Neural progenitor cell (in vitro differentiated cells): ENCODE data around the gene NDUFB7. TPM values are rescaled to one million over a fixed set of nuclear protein-coding genes. Genes with fewer than 3 reads are reported as not detected.
"Not testable (repeated sequence)": the region's sequence is repeated elsewhere in the genome, so short reads cannot be mapped to it uniquely, and the experiment has no call there.

Experiments used
- DNase-seq: peaks from one replicate; pipeline ENCODE4 v3.0.0-alpha.2; 2016; ENCODE audit warnings: low spot score
- H2AFZ ChIP-seq: fragments of 200-600 bp; sonication (generic); replicated peaks from 2 replicates; pipeline ENCODE4 v1.6.1; 2016; ENCODE audit warnings: antibody characterized with exemption
- H3F3A ChIP-seq: fragments of 200-600 bp; sonication (generic); 2 replicates; pipeline ENCODE4 v1.6.1; 2016; ENCODE audit warnings: antibody characterized with exemption, low read depth
- H3K27ac ChIP-seq: fragments of 200-600 bp; sonication (generic); 2 replicates; pipeline ENCODE4 v1.5.1; 2016; ENCODE audit warnings: mild to moderate bottlenecking
- H3K27me3 ChIP-seq: fragments of 200-600 bp; sonication (generic); 2 replicates; pipeline ENCODE4 v1.6.1; 2016; ENCODE audit warnings: mild to moderate bottlenecking, moderate library complexity
- H3K36me3 ChIP-seq: fragments of 200-600 bp; sonication (generic); 2 replicates; pipeline ENCODE4 v1.5.1; 2016
- H3K4me1 ChIP-seq: fragments of 200-600 bp; sonication (generic); 2 replicates; pipeline ENCODE4 v1.6.1; 2016; ENCODE audit warnings: mixed run types
- H3K4me2 ChIP-seq: fragments of 200-600 bp; sonication (generic); 2 replicates; pipeline ENCODE4 v1.6.1; 2016
- H3K4me3 ChIP-seq: fragments of 200-600 bp; sonication (generic); 2 replicates; pipeline ENCODE4 v1.5.1; 2016
- H3K79me2 ChIP-seq: fragments of 200-600 bp; sonication (generic); 2 replicates; pipeline ENCODE4 v1.6.1; 2016; ENCODE audit warnings: low read depth
- H3K9ac ChIP-seq: fragments of 200-600 bp; sonication (generic); 2 replicates; pipeline ENCODE4 v1.6.1; 2016
- H3K9me3 ChIP-seq: fragments of 200-600 bp; sonication (generic); 2 replicates; pipeline ENCODE4 v1.5.1; 2016; ENCODE audit warnings: low read depth
- H4K20me1 ChIP-seq: fragments of 200-600 bp; sonication (generic); 2 replicates; pipeline ENCODE4 v1.6.1; 2016; ENCODE audit warnings: low read depth
- H3K27ac Mint-ChIP-seq: 3 replicates; pipeline ENCODE4 v1.8.0; 2021; ENCODE audit warnings: mixed read lengths
- H3K27me3 Mint-ChIP-seq: 2 replicates; pipeline ENCODE4 v1.8.0; 2022; ENCODE audit warnings: low read depth, mild to moderate bottlenecking, inconsistent platforms, moderate library complexity, mixed read lengths; ENCODE audit not compliant: insufficient read depth
- H3K36me3 Mint-ChIP-seq: 3 replicates; pipeline ENCODE4 v1.8.0; 2021; ENCODE audit warnings: mixed read lengths
- H3K4me1 Mint-ChIP-seq: 3 replicates; pipeline ENCODE4 v1.8.0; 2021; ENCODE audit warnings: mixed read lengths
- H3K4me3 Mint-ChIP-seq: 3 replicates; pipeline ENCODE4 v1.8.0; 2021; ENCODE audit warnings: mild to moderate bottlenecking, moderate library complexity, mixed read lengths
- H3K9me3 Mint-ChIP-seq: 3 replicates; pipeline ENCODE4 v1.8.0; 2020; ENCODE audit warnings: mixed read lengths
- CTCF ChIP-seq: fragments of 200-600 bp; sonication (generic); IDR thresholded peaks from 2 replicates; pipeline ENCODE4 v1.5.1; 2017; ENCODE audit warnings: antibody characterized with exemption, mild to moderate bottlenecking
- EZH2 ChIP-seq: fragments of 200-600 bp; sonication (generic); IDR thresholded peaks from 2 replicates; pipeline ENCODE4 v1.6.1; 2017; ENCODE audit warnings: antibody characterized with exemption, mild to moderate bottlenecking, moderate library complexity
- EZH2phosphoT487 ChIP-seq: fragments of 200-600 bp; sonication (generic); IDR thresholded peaks from 2 replicates; pipeline ENCODE4 v1.6.1; 2017; ENCODE audit warnings: antibody characterized with exemption
- total RNA-seq: library from RNA; depleted of rRNA; stranded (reverse); fragments of >200 nt; gene quantifications from 2 replicates; pipeline ENCODE4 v1.2.3, GENCODE V29; 2015; ENCODE audit warnings: low replicate concordance

Gene NDUFB7
- total RNA-seq, 1 donor from 2014 or later = 38.0 TPM

DNA sequence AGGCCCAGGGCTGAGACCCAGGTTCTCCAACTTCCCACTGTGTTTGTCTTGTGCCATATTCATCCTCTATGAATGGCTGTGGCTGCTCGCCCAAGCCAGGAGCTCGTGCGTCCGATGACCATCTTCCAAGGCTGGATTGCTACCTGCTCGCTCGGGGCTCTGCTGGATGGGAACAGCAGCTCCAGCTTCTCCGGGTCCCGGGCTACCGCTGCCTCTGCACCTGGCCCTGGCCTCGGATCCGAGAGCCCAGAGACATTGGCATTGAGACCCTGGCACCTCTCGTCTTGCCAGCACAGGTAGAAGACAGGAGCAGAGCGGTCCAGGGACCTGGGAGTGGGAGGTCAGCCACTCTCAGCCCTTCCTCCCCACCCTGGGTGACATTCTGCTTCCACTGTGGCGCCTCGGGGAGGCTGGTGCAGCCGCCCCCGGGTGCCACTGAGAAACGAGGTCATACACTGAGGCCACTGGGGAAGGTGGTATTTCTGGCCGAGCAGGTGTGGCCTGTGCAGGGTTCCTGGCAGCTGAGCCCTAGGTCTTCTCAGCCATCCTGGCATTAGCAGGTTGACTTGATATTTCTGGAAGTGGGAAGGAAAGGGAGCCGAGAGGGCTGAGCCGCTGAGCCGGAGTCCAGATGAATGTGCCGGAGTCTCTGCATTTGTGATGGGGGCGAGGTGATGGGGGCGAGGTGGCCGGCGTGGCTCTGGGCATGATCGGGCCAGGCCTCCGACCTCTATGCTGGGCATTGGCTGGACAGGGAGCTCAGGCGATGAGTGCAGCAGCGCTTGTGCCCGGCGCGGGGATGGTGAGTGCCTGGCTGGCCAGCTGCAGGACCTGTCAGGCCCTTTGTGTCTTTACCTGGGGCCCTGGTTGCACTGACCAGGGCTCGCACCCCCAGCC, 18.6 kb downstream of the NDUFB7 start:
- DNase-seq = no peak

GRCh38 chr19:14552006-14552360, 19.9 kb downstream of the NDUFB7 start:
- not testable (repeated sequence) for H3K36me3 Mint-ChIP-seq, H3K36me3 ChIP-seq, H3K27me3 ChIP-seq, H3K4me1 ChIP-seq, DNase-seq, H3K4me3 Mint-ChIP-seq, H3K27ac Mint-ChIP-seq, H3K27ac ChIP-seq, H2AFZ ChIP-seq, H3K9me3 ChIP-seq, H3K9ac ChIP-seq, H3K9me3 Mint-ChIP-seq, H3K4me2 ChIP-seq, H3K4me3 ChIP-seq, H3K27me3 Mint-ChIP-seq
- Histone ChIP-seq H3K79me2 (peaks cover 69% of the 10 kb centered on the region), H3F3A (peaks cover 17% of the 10 kb centered on the region), H4K20me1 (peaks cover 67% of the 10 kb centered on the region)
- H3K4me1 Mint-ChIP-seq = peaks cover 23% of the 10 kb centered on the region

More for the DNA sequence above, 18.6 kb downstream of the NDUFB7 start:
- Histone ChIP-seq H3K27me3 (no peaks in the 10 kb centered on the region), H3K9me3 (no peaks in the 10 kb centered on the region), H3K9ac (peak overlapping the region; percentile 32), H3K36me3 (no peaks in the 10 kb centered on the region), H3K4me2 (no peak overlapping the region), H2AFZ (no peak overlapping the region), H3K4me3 (no peak overlapping the region), H3F3A (peaks cover 17% of the 10 kb centered on the region), H4K20me1 (peaks cover 74% of the 10 kb centered on the region), H3K4me1 (peaks cover 2% of the 10 kb centered on the region), H3K27ac (no peak overlapping the region), H3K79me2 (peaks cover 75% of the 10 kb centered on the region)
- no peak overlapping the region for H3K27ac Mint-ChIP-seq
- no peak overlapping the region for H3K4me3 Mint-ChIP-seq
- no peak for TF ChIP-seq EZH2phosphoT487
- peaks cover 23% of the 10 kb centered on the region for H3K4me1 Mint-ChIP-seq
- no peaks in the 10 kb centered on the region for H3K27me3 Mint-ChIP-seq
- H3K36me3 Mint-ChIP-seq = peaks cover 9% of the 10 kb centered on the region
- H3K9me3 Mint-ChIP-seq = no peaks in the 10 kb centered on the region

GRCh38 chr19:14551134-14552005, 20.5 kb downstream of the NDUFB7 start:
- not testable (repeated sequence) for H3K27ac ChIP-seq, H3K4me3 Mint-ChIP-seq, H3K36me3 Mint-ChIP-seq, H3K36me3 ChIP-seq, H3K4me1 ChIP-seq, H3K9me3 Mint-ChIP-seq, H3K9me3 ChIP-seq, H3K9ac ChIP-seq, H3K4me2 ChIP-seq, H3K4me3 ChIP-seq, H3K27me3 Mint-ChIP-seq, H2AFZ ChIP-seq, H3K27me3 ChIP-seq, H3K27ac Mint-ChIP-seq
- peak; percentile 71 for DNase-seq
- TF ChIP-seq CTCF = peak; percentile 44
- H3F3A ChIP-seq = peaks cover 11% of the 10 kb centered on the region
- peaks cover 72% of the 10 kb centered on the region for H3K79me2 ChIP-seq
- H3K4me1 Mint-ChIP-seq = peaks cover 20% of the 10 kb centered on the region
- H4K20me1 ChIP-seq = peaks cover 68% of the 10 kb centered on the region

GRCh38 chr19:14550201-14550754, 21.6 kb downstream of the NDUFB7 start:
- H3K79me2 ChIP-seq = peaks cover 83% of the 10 kb centered on the region

More at GRCh38 chr19:14550201-14550754, 21.6 kb downstream of the NDUFB7 start:
- Histone ChIP-seq H4K20me1 (peaks cover 61% of the 10 kb centered on the region), H3K4me3 (no peak overlapping the region), H3K9ac (no peak overlapping the region), H3K4me2 (no peak overlapping the region), H3F3A (peaks cover 4% of the 10 kb centered on the region), H3K27ac (no peak overlapping the region), H3K9me3 (no peaks in the 10 kb centered on the region), H3K4me1 (no peaks in the 10 kb centered on the region), H3K36me3 (no peaks in the 10 kb centered on the region), H3K27me3 (no peaks in the 10 kb centered on the region), H2AFZ (no peak overlapping the region)
- no peak overlapping the region for H3K4me3 Mint-ChIP-seq
- peaks cover 19% of the 10 kb centered on the region for H3K4me1 Mint-ChIP-seq
- peak overlapping the region; percentile 16 for H3K27ac Mint-ChIP-seq
- H3K9me3 Mint-ChIP-seq = no peaks in the 10 kb centered on the region
- no peak for TF ChIP-seq EZH2
- no peak for TF ChIP-seq EZH2phosphoT487
- TF ChIP-seq CTCF = no peak
- H3K36me3 Mint-ChIP-seq = peaks cover 10% of the 10 kb centered on the region
- peaks cover 2% of the 10 kb centered on the region for H3K27me3 Mint-ChIP-seq
- DNase-seq = no peak
